NCI-H1436 (cell line): Measurements from ENCODE around the gene LRRC25.

Experiments
- DNase-seq: peaks from one replicate; lab custom pipeline; 2025; lab: John Stamatoyannopoulos, UW

The LRRC25 gene

GRCh38 chr19:18397242-18398202, at the start of gene LRRC25:
Gene LRRC25 (minus strand): TSS chr19:18397622. CDS start chr19:18396963, 659 bp downstream.
- DNase-seq = no peak

GRCh38 chr19:18446811-18447359, 49.5 kb upstream of the LRRC25 start:
- DNase-seq = no peak

- DNase-seq = no peak
Measured at GRCh38 chr19:18446145-18446810, 48.9 kb upstream of the LRRC25 start.

- no peak for DNase-seq
Measured at GRCh38 chr19:18445262-18445948, 48.0 kb upstream of the LRRC25 start.

GRCh38 chr19:18444513-18444912, 47.1 kb upstream of the LRRC25 start:
- DNase-seq = no peak

- no peak for DNase-seq
Measured at GRCh38 chr19:18443831-18444230, 46.4 kb upstream of the LRRC25 start.

- no peak for DNase-seq
Measured at GRCh38 chr19:18443406-18443805, 46.0 kb upstream of the LRRC25 start.

- DNase-seq = no peak
Measured at GRCh38 chr19:18442941-18443340, 45.5 kb upstream of the LRRC25 start.

GRCh38 chr19:18441804-18442788, 44.7 kb upstream of the LRRC25 start:
- DNase-seq = no peak

GRCh38 chr19:18440936-18441803, 43.7 kb upstream of the LRRC25 start:
- DNase-seq = no peak

GRCh38 chr19:18440415-18440877, 43.0 kb upstream of the LRRC25 start:
- DNase-seq = peak; percentile 43

- DNase-seq = no peak
Measured at GRCh38 chr19:18439910-18440237, 42.5 kb upstream of the LRRC25 start.

- DNase-seq = no peak
Measured at GRCh38 chr19:18439025-18439909, 41.8 kb upstream of the LRRC25 start.

GRCh38 chr19:18438331-18439024, 41.1 kb upstream of the LRRC25 start:
- no peak for DNase-seq

- peak; percentile 59 for DNase-seq
Measured at GRCh38 chr19:18437491-18438330, 40.3 kb upstream of the LRRC25 start, which contains the start of gene ISYNA1. Gene ISYNA1 (minus strand): TSS chr19:18438133. CDS start chr19:18437979, 154 bp downstream.

GRCh38 chr19:18436671-18437490, 39.5 kb upstream of the LRRC25 start:
- DNase-seq = peak; percentile 88
